LHCN-M2 (cell line): ENCODE results near the gene HS3ST3A1. TPM values are rescaled to one million over a fixed set of nuclear protein-coding genes. Genes with fewer than 3 reads are reported as not detected.

Experiments
- DNase-seq: peaks from one replicate; pipeline ENCODE4 v3.0.0-alpha.2; 2012; ENCODE audit warnings: low read depth
- total RNA-seq: library from RNA; depleted of rRNA; stranded (reverse); fragments of >200 nt; gene quantifications from 2 replicates; pipeline ENCODE4 v1.2.3, GENCODE V29; 2014

Gene HS3ST3A1
- total RNA-seq, 1 experiment from 2014 or later = 10.4 TPM

DNA sequence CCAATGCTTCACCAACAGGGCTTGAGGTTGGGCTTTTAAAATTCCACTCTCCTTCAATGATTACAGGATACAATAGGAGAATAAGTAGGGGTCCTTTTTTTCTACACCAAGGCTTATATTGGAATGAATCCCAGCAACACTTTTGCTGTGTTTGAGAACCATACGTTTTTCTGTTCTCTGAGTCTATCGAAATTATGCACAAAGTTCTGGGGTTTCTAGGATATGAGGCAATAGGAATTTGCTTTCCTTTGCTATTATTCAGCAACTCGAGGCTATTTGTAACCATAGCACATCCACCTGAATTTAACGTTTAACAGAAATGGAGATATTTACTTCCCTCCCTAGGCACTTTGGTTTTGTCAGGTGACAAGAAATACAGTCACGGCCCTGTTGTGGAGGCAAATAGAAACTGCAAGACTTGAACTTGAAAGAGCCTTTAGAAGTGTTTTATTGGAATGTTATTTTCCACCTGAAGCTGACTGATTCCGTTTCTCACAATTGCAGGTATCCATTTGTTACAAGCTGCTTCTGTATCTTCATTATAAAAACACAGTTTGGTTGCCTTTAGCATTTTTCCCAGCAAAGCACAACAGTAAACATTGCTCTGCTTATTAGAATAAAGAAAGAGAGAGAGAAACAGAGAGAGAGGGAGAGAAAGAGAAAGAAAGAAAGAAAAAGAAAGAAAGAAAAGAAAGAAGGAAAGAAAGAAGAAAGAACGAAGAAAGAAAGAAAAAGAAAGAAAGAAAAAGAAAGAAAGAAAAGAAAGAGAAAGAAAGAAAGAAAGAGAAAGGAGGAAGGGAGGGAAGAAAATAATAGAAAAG lies 109.6 kb downstream of the HS3ST3A1 start:
- no peak for DNase-seq

DNA sequence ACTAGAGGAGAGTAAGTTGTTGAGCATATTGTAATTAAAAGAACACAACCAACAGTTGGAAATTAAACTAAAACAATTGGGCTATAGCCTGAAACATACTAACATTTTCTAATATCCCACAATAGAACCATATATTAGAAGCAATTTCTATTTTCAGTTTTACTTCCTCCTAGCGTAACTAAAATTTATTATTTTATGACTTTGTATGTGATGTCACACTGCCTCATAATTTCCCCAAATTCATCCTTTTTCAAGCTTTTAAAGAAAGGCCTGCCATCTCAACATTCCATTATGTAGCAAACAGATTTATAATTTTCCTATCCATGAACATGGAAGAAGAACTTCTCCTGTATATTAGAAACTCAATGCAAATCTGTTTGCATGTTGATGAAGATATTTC lies 110.2 kb downstream of the HS3ST3A1 start:
- no peak for DNase-seq

DNA sequence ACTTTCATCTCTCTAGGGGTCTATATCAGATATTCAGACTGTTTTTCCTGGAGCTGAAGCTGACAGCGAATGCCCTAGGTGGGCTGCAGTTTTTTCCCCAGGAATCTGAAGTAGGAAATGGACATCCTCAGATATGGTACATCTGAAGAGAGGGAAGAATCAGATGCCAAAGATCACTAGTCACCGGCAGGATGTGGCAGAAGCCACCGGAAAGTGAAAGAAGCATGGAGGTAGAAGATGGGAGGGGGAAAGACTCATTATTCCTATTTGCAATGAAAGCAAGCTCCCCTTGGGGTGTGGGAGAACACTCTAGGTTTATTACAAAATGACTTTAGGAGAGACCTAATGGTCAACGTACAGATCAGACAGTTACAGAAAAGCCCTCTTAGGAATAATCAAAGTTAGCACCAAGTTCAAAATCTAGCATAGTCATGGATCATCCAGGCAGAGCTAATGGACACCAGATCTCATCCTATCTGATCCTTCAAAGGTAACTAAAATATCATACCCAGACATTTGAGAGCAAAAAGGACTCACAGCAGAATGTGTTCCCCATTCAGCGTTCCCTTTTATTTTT lies 110.7 kb downstream of the HS3ST3A1 start:
- peak; percentile 44 for DNase-seq

DNA sequence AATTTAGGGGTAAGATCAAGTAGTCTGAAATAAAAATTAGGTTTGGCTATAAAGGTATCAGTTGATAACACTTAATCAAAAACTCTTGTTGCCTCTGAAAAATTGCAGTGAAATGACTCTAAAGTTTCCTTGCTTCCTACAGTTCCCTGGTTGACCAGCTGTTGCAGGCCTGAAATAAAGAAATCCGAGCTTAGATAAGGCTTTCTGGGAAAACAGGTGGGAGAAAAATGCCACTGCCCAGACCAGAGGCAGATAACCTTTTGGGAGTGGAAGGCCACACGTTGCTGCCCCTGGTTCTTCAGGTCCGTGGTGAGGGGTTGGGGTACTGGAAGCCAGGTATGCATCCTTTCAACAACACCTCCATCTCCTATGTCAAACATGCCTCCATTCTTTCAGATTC lies 111.3 kb downstream of the HS3ST3A1 start:
- peak; percentile 28 for DNase-seq

DNA sequence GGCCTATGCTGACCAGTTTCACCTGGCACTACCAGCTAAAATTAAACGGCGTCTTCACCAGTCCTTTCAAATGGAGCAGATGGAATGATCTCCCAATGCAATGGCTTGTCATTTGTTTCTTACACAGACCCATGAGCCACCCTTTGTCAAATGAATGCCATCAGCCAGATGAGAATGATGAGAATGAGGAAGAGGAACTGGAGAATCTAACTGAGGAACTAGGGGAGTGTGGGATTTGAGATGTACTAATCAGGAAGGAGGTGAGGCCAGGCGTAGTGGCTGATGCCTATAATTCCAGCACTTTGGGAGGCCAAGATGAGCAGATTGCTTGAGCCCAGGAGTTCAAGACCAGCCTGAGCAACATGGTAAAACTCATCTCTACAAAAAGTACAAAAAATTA lies 116.4 kb downstream of the HS3ST3A1 start:
- DNase-seq = no peak

DNA sequence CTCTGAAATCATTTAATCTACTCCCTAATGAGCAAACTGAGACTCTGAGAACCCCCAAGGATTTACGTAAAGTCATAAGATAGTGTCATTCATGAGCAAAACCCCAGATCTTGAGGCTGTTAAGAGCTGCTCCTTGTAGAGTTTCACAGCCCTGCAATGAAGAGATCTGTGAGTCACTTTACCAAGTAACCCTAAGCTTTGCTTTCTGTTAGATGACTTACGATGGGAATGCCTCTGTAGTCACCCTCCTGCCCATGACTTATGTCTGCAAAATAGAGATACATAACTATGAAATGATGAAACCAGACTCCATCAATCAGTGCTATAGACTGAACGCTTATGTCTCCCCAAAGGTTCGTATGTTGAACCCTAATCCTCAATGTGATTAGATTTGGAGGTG lies 117.7 kb downstream of the HS3ST3A1 start:
- DNase-seq = peak; percentile 23

DNA sequence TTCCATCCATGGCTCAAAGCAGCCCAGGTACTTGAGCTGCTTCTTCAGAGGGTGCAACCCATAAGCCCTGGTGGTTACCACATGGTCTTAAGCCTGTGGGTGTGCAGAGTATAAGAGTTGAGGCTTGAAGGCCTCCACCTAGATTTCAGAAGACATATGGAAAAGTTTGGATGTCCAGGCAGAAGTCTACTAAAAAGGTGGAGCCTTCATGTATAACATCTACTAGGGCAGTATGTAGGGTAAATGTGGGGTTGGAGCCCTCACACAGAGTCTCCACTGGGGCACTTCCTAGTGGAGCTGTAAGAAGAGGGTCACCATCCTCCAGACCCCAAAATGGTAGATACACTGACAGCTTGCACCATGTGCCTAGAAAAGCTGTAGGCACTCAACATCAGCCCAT lies 120.9 kb downstream of the HS3ST3A1 start:
- no peak for DNase-seq

DNA sequence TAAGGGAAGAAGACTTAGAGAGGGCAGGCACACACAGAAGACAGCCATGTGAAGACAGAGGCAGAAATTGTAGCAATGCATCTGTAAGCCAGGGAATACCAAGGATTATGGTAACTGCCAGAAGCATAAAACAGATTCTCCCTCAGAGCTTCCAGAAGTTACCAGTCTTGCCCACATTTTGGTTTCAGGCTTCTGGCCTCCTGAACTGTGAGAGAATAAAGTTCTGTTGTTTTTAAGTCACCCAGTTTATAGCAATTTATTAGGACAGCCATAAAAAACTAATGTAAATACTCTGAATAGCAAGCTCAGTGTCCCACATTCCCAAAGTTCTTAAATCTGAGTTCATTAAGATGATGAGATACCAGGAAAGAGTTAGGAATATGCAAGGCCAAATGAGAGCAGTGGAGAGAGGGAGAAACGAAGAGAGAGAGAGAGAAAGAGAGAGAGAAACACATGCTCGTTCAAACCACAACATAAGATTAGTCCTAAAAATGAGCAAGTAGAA lies 123.4 kb downstream of the HS3ST3A1 start:
- DNase-seq = no peak

DNA sequence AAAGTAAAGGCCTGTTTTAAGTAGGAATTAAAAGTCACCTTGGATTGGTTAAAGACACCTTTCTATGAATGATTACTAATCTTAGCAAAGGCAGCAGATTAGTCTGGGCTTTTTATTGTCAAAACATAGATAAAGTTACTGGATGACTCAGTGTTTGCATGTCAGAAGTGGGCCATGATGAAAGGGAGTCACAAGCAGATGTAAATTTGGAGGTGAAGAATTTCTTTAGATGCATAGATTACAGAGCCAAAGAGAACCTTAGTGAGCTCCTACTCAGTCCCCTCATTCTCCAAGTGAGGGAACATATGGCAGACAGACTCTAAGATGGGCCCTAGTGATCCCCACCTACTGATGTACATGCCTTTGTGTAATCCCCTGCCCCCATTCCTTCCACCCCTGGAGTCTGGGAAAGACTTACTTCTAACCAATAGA lies 124.5 kb downstream of the HS3ST3A1 start:
- DNase-seq = peak; percentile 65

DNA sequence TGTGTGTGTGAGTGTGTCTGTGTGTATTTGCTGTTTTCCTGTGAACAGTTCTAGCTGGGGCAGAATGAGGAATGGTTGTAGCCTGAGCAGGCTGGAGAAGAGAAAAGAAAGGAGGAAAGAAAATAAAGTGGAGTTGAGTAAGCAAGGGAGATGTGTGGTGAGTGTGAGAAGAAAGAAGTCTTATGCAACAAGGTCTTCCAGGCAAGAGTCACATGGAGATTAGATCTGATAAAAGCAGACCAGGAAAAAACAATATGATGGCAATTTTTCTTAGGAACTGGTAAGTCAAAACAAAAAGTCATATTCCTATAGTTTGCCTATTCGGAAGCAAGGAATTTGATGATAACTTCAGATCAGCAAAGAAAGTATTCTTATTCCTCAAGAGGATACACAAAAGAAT lies 125.0 kb downstream of the HS3ST3A1 start:
- no peak for DNase-seq

DNA sequence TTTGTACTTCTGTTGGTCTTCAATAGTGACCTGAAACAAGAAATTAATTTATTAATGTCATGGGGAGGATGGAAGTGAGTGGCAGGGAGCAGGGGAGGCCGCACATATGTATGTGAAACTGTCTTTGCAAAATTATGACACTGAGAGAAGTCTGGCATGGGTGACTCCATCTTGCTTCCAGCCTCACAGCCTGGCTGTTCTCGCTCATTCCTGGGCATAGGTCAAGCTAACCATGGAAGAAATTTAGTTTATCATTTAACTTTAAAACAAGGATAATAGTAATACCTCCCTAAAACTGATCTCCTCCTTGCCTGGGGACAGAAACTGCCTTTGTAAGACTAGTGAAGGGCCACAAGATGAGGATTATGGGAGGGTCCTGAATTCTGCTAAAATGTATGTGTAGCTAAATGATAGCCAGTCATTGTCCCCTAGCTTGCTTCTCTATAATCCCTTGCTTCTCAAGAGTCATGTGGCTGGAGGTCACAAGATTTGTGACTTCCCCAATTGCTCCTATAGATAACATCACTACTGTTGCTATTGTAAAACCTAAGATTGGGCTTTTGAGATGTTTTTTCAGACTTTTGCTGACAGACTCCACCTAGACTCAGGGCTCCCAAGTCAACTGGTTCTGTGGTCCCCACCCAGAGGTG lies 126.0 kb downstream of the HS3ST3A1 start:
- no peak for DNase-seq

DNA sequence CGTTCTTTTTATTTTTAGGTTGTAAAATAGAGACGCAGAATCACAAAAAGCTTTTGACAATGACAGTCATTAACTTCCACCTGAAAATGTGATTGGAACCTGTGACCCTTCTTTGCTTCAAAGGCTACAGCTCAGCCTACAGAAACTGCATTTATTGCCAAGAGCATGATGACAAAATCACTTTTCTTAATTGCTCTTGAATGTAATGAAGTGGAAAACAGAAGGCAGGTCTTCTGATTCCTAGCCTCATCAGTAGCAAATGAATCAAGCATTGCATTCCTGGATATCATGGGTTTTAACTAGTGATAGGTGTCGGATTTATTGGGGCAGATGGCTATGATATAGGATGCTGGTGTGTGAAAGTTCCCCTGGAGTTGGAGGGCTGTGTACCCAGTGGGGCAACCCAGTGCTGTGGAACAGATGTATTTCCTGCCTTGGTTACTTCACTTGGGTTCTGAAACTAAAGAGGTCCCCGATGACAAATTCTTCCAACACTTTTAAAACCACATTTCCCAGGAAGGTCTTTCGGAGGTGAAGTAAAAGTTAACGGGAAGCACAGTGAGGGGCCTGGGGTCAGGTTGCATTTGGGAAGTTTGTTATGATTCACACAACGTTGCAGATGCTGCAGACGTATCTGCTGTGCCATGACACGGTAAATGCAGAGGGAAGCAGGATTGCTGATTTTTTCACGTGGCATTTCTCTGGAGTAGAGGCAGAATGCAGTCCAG lies 127.5 kb downstream of the HS3ST3A1 start:
- DNase-seq = peak; percentile 25

DNA sequence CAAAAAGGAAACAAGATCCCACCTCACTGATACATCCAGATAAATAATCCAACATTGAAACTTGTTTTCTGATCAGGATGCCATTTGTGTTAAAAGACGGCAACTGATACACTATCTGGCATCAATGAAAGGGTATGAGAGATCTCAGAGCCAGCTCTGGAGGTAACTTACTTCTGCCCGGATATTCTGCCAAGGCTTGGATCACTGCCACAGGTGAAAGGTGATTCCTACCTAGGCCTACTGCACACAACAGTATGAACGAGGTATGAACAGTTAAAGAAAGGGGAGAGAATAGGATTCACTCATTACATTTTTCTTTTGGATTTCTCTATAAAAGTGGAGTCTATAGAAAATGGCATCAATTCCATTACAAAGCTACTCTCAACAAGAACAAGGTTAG lies 136.1 kb downstream of the HS3ST3A1 start:
- no peak for DNase-seq

DNA sequence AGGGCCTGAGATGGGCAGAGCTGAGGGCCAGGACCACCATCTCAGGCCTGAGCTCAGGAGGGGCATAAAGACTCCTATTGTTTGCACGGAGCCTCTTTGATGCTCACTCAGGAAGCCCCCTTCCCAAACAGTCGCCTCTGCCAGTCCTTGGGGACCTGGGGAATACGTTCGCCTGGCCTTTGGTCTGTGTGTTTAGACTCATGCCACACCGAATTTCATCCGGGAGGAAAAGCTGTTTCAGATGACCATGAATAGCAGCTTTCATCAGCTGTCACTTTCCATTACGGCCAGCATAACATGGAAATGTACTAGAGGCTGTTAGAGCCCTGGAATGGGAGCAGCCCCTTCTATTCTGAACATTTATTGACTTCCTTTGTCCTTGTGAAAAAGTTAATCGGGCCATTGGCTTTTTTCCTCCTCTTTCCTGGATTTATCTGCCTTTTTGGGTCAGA lies 139.0 kb downstream of the HS3ST3A1 start:
- DNase-seq = no peak

DNA sequence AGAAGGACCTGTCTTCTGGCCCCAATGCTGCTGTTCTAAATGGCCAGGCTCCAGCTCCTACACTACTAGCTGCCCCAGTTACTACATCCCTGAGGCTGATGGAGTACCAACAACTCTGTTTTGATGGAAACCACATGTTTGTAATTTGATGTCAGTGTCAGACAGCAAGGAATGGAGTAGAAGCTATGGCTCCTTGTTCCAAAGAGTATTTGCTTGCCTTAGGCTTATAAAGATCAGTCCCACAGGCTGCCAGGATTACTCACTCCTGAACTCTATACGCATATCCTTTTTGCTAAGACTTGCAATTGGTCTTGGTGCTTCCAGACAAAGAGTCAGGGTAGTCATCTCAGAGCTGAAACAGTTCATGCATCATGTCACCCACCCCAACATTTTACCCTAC lies 139.6 kb downstream of the HS3ST3A1 start:
- no peak for DNase-seq

DNA sequence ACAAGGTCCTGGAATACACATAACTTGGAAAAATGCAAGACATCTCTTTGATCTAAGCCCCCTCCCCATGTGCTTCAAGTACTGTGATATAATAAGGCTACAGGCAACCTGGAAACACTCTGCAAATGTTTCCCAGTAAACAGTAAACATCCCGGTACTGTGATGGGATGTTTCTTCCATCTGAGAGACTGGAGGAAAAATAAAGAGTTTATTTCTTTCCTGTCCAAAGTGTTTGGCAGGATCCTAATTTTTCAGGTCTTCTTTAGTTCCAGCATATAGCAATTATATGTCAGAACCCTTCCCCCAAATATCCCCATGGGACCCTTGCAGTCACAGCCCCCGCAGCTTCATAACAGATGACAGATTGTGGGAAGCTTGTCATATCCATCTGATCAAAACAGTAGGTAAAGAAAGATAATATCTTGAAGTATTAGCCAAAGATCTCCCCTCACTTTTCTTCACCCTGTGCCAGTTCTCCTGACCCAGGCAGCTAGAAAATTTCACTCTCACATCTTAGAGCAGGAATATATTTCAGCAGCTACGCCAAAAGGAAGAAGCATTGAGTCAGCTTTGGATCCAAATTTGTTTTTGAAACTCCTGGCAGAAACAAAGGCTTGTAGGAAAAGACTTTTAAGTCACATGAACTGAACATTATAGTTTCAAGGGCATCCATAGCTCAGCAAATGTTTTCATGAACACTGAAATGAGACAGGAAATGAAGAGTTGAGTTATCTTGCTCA lies 141.3 kb downstream of the HS3ST3A1 start:
- DNase-seq = no peak

DNA sequence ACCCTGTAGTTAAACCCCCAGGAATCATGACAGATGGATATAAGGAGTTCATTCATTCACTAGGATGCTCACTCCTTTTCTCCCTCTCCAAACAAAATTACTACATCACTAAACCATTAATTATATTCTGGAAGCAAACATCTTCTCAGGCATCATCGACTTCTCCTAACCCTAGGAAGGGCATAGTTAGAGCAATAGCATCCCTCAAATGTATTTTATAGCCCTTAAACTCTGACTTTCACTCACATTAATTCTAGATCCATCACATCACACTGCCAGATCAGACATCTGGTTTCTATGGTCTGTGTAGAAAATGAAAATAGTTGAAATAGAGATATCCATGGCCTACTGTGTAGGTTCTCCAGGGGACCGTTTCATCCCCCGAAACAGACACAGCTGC lies 143.9 kb downstream of the HS3ST3A1 start:
- no peak for DNase-seq
